C4-2B (cell line): Measurements from ENCODE around the gene NAALADL1.

Source experiments
- H3K27ac ChIP-seq: fragments of 450-650 bp; 2 replicates; pipeline ENCODE4 v1.5.1; 2017
- ZFX ChIP-seq: fragments of 450-650 bp; IDR thresholded peaks from 2 replicates; pipeline ENCODE4 v1.6.1; 2017
- TF ChIP-seq, protein P1 (sequence below): fragments of 450-650 bp; conservative IDR thresholded peaks from 2 replicates; pipeline ENCODE4 v1.5.1; 2017; ENCODE audit warnings: mild to moderate bottlenecking

Gene NAALADL1

GRCh38 chr11:65045061-65045460 lies 13.3 kb downstream of the NAALADL1 start:
- H3K27ac ChIP-seq: no peak overlapping the region
- no peak for TF ChIP-seq ZFX
- TF ChIP-seq, protein P1, sequence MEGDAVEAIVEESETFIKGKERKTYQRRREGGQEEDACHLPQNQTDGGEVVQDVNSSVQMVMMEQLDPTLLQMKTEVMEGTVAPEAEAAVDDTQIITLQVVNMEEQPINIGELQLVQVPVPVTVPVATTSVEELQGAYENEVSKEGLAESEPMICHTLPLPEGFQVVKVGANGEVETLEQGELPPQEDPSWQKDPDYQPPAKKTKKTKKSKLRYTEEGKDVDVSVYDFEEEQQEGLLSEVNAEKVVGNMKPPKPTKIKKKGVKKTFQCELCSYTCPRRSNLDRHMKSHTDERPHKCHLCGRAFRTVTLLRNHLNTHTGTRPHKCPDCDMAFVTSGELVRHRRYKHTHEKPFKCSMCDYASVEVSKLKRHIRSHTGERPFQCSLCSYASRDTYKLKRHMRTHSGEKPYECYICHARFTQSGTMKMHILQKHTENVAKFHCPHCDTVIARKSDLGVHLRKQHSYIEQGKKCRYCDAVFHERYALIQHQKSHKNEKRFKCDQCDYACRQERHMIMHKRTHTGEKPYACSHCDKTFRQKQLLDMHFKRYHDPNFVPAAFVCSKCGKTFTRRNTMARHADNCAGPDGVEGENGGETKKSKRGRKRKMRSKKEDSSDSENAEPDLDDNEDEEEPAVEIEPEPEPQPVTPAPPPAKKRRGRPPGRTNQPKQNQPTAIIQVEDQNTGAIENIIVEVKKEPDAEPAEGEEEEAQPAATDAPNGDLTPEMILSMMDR: no peak

DNA sequence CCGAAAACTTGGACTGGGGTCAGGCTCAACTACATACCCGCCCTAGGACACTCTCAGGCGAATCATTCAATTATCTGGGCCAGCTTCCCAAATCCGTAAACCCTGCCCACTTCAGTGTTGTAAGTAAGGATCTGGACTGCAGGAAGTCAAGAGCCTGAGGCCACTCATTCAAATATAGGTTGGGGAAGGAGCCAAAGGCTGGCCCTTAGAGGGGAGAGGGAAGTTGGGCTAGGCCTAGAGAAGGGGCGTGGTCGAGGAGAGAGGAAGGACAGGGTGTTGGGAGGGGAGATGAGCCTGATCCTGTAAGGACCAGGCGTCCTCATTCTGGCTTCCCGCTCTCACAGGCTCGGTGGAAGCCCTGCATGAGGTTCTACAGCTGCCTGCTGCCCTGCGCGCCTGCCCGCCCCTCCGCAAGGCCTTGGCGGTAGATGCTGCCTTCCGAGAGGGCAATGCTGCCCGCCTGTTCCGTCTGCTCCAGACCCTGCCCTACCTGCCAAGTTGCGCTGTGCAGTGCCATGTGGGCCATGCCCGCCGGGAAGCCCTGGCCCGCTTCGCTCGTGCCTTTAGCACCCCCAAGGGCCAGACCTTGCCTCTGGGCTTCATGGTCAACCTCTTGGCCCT lies 14.4 kb downstream of the NAALADL1 start:
- TF ChIP-seq, protein P1: no peak
- TF ChIP-seq ZFX: no peak
- no peak overlapping the region for H3K27ac ChIP-seq

GRCh38 chr11:65042891-65043290 lies 15.5 kb downstream of the NAALADL1 start:
- TF ChIP-seq, protein P1: no peak
- no peak for TF ChIP-seq ZFX
- no peak overlapping the region; the same call in 1 of the 2 replicates for H3K27ac ChIP-seq

- H3K27ac ChIP-seq: peak within 1 kb of the TSS; percentile 92
- TF ChIP-seq, protein P1: no peak
- TF ChIP-seq ZFX: no peak
These were observed 17.3 kb downstream of the NAALADL1 start, which contains the start of gene SAC3D1 for GRCh38 chr11:65040847-65041622. Gene SAC3D1, plus strand, starts transcription at chr11:65041210. Its CDS starts 83 bp downstream, at chr11:65041293.

DNA sequence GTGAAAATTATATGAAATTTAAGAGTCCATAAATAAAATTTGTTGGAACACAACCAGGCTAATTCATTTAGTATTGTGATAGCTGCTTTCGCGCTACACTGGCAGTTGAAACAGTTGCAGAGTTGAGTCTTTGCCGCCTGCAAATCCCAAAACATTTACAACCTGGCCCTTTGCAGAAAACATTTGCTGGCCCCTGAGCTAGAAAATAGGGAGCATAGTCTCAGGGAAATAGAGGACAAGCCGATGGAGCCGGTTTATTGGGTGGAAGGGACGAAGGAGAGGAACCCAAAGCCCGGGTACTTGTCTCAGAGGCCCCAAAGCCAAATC lies 17.9 kb downstream of the NAALADL1 start:
- TF ChIP-seq ZFX: no peak
- TF ChIP-seq, protein P1: no peak
- H3K27ac ChIP-seq: peak overlapping the region; percentile 92

DNA sequence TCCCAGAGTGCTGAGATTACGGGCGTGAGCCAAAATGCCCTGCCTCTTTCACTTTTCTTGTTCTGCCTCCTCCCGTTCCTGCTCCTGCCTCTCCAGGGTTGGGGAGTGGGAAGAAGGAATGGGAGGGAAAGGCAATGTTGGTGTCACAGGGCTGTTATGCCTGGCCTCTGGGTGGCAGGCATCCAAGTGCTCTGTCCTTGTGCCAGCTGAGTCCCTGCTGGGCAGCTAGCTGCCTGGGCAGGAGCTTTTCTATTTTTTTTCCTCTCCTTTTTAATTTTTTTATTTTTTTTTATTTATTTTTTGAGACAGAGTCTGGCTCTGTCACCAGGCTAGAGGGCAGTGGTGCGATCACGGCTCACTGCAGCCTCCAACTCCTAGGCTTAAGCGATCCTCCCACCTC lies 21.4 kb downstream of the NAALADL1 start:
- no peak for TF ChIP-seq ZFX
- TF ChIP-seq, protein P1: no peak

DNA sequence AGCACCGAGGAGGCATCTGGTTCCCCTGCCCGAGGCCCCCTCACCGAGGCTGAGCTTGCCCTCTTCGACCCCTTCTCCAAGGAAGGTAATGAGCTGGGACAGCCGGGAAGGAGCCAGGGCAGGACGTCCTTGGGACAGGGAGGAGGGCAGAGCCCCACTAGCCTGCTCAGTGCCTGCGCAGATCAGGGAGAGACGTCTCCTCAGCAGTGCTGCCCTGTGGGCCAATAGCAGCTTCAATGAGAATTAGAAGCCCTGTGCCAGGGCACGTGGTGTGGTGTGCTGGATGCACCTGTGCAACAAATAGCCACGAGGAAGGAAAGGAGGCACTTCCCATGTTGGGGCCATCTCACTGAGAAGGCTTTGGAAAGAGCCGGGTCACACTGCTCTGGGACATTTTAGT lies 22.8 kb downstream of the NAALADL1 start:
- TF ChIP-seq, protein P1: no peak
- no peak for TF ChIP-seq ZFX
- H3K27ac ChIP-seq: no peak overlapping the region

More for the DNA sequence above, 21.4 kb downstream of the NAALADL1 start:
- peak overlapping the region; percentile 32 for H3K27ac ChIP-seq
